ENCODE measurements around the gene EDAR. TPM values are rescaled to one million over a fixed set of nuclear protein-coding genes. Genes with fewer than 3 reads are reported as not detected.

The EDAR gene
- total RNA-seq, 1 donor from 2014 or later = 2.0 TPM

DNA sequence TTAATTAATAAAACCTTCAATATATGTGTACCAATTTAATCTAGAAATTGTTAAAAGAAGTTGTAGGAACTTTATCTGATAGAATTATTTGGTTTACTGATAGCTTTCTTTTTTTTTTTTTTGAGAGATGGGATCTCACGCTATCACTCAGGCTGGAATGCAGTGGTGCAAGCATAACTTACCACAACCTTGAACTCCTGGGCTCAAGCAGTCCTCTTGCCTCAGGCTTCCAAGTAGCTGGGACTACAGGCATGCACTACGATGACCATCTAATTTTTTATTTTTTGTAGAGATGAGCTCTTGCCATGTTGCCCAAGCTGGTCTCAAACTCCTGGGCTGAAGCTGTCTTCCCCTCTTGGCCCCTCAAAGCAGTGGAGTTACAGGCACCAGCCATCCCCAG lies 135.6 kb downstream of the EDAR start:
- DNase-seq (ENCODE audit: low spot score) = no peak

DNA sequence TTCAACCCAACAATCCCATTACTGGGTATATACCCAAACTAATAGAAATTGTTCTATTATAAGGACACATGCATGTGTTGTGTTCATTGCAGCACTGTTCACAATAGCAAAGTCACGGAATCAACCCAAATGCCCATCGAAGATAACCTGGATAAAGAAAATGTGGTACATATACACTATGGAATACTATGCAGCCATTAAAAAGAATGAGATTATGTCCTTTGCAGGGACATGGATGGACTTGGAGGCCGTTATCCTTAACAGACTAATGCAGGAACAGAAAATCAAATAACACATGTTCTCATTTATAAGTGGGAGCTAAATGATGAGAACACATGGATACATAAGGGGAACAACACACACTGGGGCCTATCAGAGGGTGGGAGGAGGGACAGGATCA lies 136.6 kb downstream of the EDAR start:
- no peak for DNase-seq (ENCODE audit: low spot score)

DNA sequence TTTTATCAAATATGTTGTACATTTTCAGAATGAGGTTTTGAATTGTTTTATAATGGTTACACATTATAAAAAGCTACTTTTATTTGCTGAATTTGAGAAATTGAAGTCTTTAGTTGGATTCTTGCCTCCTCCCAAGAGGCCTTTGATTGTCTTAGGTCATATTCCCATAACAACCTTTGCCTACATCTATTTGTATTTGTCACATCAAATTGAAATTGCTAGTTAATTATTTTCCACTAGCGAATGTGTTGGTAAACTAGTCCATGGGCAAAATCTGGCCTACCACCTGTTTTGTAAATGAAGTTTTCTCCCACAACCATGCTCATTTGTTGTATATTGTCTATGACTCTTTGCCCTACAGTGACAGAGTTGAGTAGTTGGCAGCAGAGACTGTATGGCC lies 142.0 kb downstream of the EDAR start:
- DNase-seq (ENCODE audit: low spot score) = no peak

DNA sequence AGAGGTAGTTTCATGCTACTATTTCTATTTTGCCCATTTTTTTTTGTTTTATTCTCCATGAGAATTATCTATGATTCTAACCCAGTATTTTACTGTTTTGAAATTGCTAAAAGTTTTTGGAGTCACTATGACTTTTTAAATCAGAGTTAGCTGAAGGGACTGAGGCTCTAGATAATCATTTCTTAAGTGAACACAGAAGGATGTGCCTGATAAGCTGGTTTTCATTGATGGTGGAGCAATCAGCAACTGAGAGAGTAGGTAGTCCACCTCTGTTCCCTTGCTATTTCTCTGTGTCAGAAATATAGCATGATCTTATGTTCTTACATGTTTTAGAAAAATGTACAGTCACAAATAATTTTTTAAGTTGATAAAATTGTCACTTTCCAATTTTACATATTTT lies 143.1 kb downstream of the EDAR start:
- no peak for DNase-seq (ENCODE audit: low spot score)

Other genes starting within 250 kb of the EDAR start
- 4.9 TPM for gene CCDC138, start 202.4 kb downstream of the EDAR start, total RNA-seq
- gene SH3RF3, start 140.0 kb upstream of the EDAR start, total RNA-seq = 11.5 TPM